Mucosa of rectum (tissue), 2 donors: ENCODE measurements around the gene ZNF362.

Experiments
- H3K27ac ChIP-seq, 2 donors: one replicate each; pipeline ENCODE4 v1.7.0; 2013; ENCODE audit warnings: inconsistent platforms in 2 of 2, low read depth in 2 of 2, low read length in 2 of 2
- H3K27me3 ChIP-seq, 2 donors: one replicate each; pipeline ENCODE4 v1.7.0; 2013; ENCODE audit warnings: low read length in 2 of 2; ENCODE audit not compliant: control insufficient read depth in 2 of 2, insufficient read depth in 2 of 2
- H3K36me3 ChIP-seq, 2 donors: one replicate each; pipeline ENCODE4 v1.7.0; 2013; ENCODE audit warnings: low read length in 2 of 2; ENCODE audit not compliant: control insufficient read depth in 2 of 2, insufficient read depth in 2 of 2
- H3K4me1 ChIP-seq, 2 donors: one replicate each; pipeline ENCODE4 v1.7.0; 2013; ENCODE audit warnings: low read length in 2 of 2, mild to moderate bottlenecking in 1 of 2; ENCODE audit not compliant: control insufficient read depth in 2 of 2, insufficient read depth in 2 of 2
- H3K4me3 ChIP-seq, 2 donors: one replicate each; pipeline ENCODE4 v1.7.0; 2013; ENCODE audit warnings: low read length in 2 of 2
- H3K9ac ChIP-seq, 2 donors: one replicate each; pipeline ENCODE4 v1.7.0; 2013; ENCODE audit warnings: low read length in 2 of 2, low read depth in 1 of 2, mild to moderate bottlenecking in 1 of 2
- H3K9me3 ChIP-seq, 2 donors: one replicate each; pipeline ENCODE4 v1.7.0; 2013; ENCODE audit warnings: low read length in 2 of 2; ENCODE audit not compliant: control insufficient read depth in 2 of 2
- donor health status: healthy.
- donor health status: Normal muscosa, but diverticular disease.

ZNF362 gene

GRCh38 chr1:33322870-33323585 is 66.7 kb downstream of the ZNF362 start:
- Histone ChIP-seq H3K27ac (no peak overlapping the region), H3K36me3 (peaks cover 49 to 51% of the 10 kb centered on the region in 2 donors), H3K4me3 (no peak overlapping the region)

DNA sequence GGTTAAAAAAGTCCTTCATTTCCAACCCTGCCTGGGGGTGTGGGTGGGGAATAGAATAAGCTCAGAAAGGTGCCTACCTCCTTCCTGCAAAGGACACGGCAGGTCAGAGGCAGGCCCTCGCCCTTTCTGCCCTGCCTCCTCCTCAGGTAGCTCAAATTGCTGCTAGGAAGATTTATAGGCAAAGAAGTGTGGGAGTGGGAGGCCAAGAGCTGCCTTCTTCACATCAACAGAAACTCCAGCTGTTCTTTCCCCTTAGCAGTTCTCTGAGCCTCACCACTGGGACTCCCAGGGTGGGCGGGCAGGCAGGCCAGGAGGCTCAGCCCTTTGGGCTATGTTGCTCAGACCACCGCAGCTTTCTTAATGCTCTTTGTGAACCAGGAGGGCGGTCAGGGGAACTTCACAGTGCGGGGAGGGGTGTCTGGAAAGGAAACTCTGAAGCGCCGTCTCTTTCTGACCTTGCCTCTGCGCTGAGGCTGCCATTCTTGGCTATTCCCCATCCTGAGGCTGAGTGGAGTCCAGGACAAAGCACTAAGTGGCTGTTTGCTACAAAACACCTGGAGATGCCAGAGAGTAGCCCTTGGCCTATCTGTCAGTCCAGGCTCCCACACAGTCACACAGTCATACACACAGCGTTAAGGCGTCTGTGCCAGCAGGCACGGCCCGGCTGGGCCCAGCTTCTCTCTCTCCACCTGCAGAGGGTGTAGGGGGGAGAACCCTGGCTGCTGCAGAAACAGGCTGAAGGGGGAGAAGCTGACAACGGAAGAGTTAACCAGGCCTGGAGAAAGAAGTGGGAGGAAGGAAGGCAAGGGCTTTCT is 67.6 kb downstream of the ZNF362 start:
- Histone ChIP-seq H3K4me1 (no peaks in the 10 kb centered on the region), H3K9me3 (no peaks in the 10 kb centered on the region), H3K4me3 (no peak overlapping the region), H3K36me3 (peaks cover 57 to 60% of the 10 kb centered on the region in 2 donors), H3K27me3 (no peaks in the 10 kb centered on the region), H3K27ac (no peak overlapping the region), H3K9ac (no peak overlapping the region)

More at GRCh38 chr1:33322870-33323585, 66.7 kb downstream of the ZNF362 start:
- Histone ChIP-seq H3K27me3 (no peaks in the 10 kb centered on the region), H3K9ac (no peak overlapping the region), H3K9me3 (no peaks in the 10 kb centered on the region), H3K4me1 (no peaks in the 10 kb centered on the region)

DNA sequence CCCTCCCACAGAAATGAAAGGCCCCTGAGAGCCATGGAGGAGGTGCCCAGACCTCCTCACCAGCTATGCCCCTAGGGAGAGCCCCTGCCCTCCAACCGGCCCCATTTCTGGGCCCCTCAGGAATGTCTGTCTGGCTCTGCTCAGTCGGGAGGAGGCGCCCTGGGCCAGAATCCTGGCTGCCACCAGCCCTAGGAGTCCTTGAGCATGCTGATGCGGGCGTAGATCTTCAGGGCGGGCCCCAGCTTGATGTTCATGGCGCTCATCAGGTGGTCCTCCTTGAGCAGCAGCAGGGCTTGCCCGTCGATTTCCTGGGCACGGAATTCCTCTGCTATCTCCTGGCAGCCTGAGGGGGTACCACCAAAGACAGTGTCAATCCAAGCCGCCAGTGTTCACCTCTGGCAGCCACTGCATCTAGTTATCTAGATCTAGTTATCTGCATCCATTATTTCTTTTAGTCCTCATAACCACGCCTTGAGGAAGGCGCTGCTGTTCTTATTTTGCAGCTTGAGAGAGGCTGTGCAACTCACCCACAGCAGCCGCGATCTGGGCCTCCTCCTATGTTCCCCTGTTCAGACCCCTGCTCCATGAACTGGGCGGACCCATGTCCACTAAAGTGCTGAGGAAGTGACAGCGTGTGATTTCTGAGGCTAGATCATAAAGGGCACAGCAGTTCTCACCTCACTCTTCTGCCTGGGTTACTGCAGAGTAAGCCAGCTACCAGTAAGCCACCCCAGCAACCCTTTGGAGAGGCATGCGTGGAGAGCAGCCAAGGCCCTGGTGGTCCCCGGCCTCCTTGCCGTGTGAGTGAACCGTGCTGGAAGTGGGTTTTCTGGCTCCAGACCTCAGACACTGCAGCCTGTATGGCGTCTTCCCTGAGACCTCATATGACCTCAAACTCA is 68.6 kb downstream of the ZNF362 start:
- Histone ChIP-seq H3K4me1 (no peaks in the 10 kb centered on the region), H3K27ac (no peak overlapping the region), H3K27me3 (no peaks in the 10 kb centered on the region), H3K9me3 (no peaks in the 10 kb centered on the region), H3K4me3 (no peak overlapping the region), H3K36me3 (peaks cover 67 to 70% of the 10 kb centered on the region in 2 donors), H3K9ac (no peak overlapping the region)

- H3K4me3 ChIP-seq, result no peak overlapping the region
- H3K36me3 ChIP-seq, result peaks cover 84 to 89% of the 10 kb centered on the region in 2 donors
- no peaks in the 10 kb centered on the region for H3K4me1 ChIP-seq
- H3K9me3 ChIP-seq, result no peaks in the 10 kb centered on the region
- H3K27ac ChIP-seq, result no peak overlapping the region
- H3K9ac ChIP-seq, result no peak overlapping the region
- H3K27me3 ChIP-seq, result no peaks in the 10 kb centered on the region
These were observed 70.5 kb downstream of the ZNF362 start for GRCh38 chr1:33326785-33327184.

- Histone ChIP-seq H3K9me3 (no peaks in the 10 kb centered on the region), H3K4me1 (no peaks in the 10 kb centered on the region), H3K27me3 (no peaks in the 10 kb centered on the region), H3K4me3 (no peak overlapping the region), H3K36me3 (peaks cover 93 to 98% of the 10 kb centered on the region in 2 donors), H3K27ac (no peak overlapping the region), H3K9ac (no peak overlapping the region)
These were observed 71.5 kb downstream of the ZNF362 start for GRCh38 chr1:33327587-33328325.

GRCh38 chr1:33328817-33329216 is 72.5 kb downstream of the ZNF362 start:
- Histone ChIP-seq H3K9me3 (no peaks in the 10 kb centered on the region), H3K27ac (no peak overlapping the region), H3K36me3 (peaks cover 90 to 95% of the 10 kb centered on the region in 2 donors), H3K4me3 (no peak overlapping the region), H3K9ac (no peak overlapping the region), H3K4me1 (no peaks in the 10 kb centered on the region), H3K27me3 (no peaks in the 10 kb centered on the region)

GRCh38 chr1:33329600-33330305 is 73.5 kb downstream of the ZNF362 start:
- H3K9ac ChIP-seq, result no peak overlapping the region
- H3K4me3 ChIP-seq, result no peak overlapping the region
- peaks cover 88 to 90% of the 10 kb centered on the region in 2 donors for H3K36me3 ChIP-seq
- no peak overlapping the region for H3K27ac ChIP-seq
- no peaks in the 10 kb centered on the region for H3K27me3 ChIP-seq
- H3K9me3 ChIP-seq, result no peaks in the 10 kb centered on the region
- H3K4me1 ChIP-seq, result peaks cover 7 to 8% of the 10 kb centered on the region in 2 donors

DNA sequence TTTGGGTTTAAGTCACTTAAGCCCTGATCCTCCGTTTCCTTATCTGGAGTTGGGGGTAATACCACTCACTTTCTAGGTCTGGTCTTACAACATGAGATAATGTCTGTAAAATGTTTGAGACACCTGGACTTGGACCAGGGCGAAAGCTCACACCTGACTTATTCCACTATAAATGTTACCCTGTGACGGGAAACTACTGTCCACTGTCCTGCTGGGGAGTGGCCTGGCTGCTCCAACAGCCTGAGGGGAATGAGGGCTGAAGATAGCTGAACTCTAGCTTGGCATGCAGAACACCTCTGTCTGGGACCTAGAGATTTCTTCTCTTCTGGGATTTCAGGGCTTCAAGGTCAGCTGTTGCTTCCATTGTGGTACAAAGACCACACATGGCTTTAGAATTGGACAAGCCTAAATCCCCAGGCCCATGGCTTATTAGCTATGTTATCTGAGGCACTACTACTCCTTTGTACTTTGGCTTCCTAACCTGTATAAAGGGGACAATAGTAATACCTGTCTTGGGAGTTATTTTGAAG is 74.1 kb downstream of the ZNF362 start:
- no peaks in the 10 kb centered on the region for H3K9me3 ChIP-seq
- peaks cover 7 to 8% of the 10 kb centered on the region in 2 donors for H3K4me1 ChIP-seq
- H3K27ac ChIP-seq, result no peak overlapping the region
- peaks cover 83% of the 10 kb centered on the region in 2 donors for H3K36me3 ChIP-seq
- no peak overlapping the region for H3K9ac ChIP-seq
- H3K4me3 ChIP-seq, result no peak overlapping the region
- no peaks in the 10 kb centered on the region for H3K27me3 ChIP-seq

GRCh38 chr1:33330906-33331305 is 74.6 kb downstream of the ZNF362 start:
- H3K4me1 ChIP-seq, result peaks cover 7 to 8% of the 10 kb centered on the region in 2 donors
- H3K9ac ChIP-seq, result no peak overlapping the region
- no peak overlapping the region for H3K4me3 ChIP-seq
- no peaks in the 10 kb centered on the region for H3K27me3 ChIP-seq
- H3K36me3 ChIP-seq, result peaks cover 78 to 79% of the 10 kb centered on the region in 2 donors
- H3K27ac ChIP-seq, result no peak overlapping the region
- H3K9me3 ChIP-seq, result no peaks in the 10 kb centered on the region
